Stimulated activated CD4-positive, alpha-beta T cell treated with anti-CD3 and anti-CD28 coated beads, Interleukin-4, amount 100 ng/mL, for 24 hours (primary cell): ENCODE data around the gene ATP2C2.

Experiments used
- DNase-seq: peaks from one replicate; pipeline ENCODE4 v3.0.0-alpha.2; 2020

ATP2C2 gene

DNA sequence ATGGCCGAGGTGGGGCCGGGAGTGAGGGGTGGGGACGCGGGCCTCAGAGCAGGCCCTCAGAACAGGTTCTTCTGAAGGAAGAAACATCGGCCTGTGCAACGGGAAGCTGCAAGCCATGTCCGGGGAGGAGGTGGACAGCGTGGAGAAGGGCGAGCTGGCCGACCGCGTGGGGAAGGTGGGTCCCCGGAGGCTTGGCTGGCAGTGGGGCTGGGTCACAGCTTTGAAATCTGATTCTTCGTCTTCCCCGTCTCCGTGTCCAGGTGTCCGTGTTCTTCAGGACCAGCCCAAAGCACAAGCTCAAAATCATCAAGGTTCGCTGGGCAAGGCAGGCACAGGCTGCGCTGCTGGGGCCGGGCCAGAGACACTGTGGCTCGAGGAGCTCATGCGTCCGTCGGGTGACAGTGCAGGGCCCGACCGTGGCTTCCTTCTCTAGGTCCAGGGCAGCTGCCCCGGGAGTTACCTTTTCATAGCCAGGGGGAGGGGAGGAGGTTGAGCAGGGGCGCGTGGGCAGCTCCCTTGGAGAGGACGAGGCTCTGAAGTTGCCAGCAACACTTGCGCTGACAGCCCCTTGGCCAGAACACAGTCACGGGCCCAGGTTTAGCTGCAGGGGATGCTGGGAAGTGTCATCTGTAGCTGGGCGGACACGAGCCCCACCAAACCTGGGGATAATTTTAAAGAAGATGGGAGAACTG, 84.9 kb downstream of the ATP2C2 start:
- DNase-seq, result no peak

GRCh38 chr16:84454611-84455010, 86.3 kb downstream of the ATP2C2 start:
- DNase-seq, result no peak

DNA sequence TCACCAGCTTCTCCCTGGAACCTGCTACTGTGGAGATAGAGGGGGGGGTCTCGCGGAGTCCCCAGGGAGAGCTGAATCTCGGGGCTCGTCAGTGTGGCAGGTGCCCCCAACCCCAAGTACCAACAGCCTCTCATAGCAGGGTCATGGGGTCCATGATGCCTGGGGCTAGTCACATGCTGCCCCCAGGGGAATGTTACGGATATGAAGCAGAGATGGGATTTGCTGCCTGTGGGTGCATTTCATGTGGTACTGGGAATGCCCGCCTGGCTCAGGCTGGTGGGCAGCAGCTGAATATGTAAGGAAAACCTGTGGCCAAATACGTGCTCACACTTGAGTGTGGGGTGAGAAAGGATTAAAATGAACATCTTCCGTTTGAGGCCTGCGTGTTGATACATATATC, 86.7 kb downstream of the ATP2C2 start:
- DNase-seq, result no peak

DNA sequence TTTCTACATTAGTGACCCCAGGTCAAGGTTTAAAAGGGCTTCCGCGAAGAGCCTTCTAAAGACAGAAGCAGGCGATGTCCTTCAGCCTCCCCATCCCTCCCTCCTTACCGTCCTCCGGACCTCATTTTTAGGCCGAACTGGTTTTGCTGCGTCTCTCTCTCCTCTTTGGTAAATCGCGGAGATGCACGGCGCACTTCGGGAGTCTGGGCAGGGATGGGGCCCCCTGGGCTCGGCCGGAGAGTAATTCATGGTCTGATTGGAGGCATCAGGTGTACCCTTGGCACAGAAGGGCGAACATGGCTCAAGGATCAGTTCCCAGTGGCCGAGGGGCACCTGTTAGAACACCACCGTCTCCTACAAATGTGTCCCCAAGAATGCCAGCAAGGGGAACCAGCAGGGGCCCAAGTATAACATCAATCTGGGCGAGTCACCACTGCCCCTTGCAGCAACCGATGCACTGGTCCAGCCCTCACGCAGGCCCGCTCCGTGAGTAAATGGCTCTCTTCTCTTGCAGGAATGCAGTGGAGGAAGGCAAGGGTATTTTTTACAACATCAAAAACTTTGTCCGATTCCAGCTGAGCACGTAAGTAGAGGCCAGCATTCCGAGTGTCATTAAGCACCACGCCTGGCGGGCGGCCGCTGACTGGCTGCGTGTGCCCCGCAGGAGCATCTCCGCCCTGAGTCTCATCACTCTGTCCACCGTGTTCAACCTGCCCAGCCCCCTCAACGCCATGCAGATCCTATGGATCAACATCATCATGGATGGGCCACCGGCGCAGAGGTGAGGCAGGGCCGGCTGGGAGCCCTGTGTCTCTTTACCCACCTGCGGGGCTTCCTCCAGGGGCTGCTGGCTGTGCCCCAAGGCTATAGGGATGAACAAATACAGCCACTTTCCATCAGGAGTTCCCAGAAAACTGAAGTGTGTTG, 90.5 kb downstream of the ATP2C2 start:
- no peak for DNase-seq

DNA sequence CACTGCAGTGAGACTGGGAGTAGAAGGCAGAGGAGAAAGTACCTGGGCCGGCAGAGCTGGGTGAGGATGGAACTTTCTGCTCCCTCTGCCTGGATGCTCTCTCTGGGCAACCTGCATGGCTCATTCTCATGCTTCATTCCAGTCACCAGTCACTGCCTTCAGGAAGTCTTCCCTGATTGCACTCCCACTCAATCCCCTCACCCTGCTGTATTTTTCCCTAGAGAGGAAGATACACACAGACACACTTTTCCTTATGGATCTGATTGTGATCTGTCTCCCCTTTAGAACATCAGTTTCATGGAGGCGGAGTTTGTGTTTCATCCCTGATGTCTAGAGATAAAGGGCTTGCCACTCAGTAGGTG, 91.2 kb downstream of the ATP2C2 start:
- DNase-seq, result no peak

GRCh38 chr16:84459941-84460405, 91.6 kb downstream of the ATP2C2 start:
- DNase-seq, result no peak

- no peak for DNase-seq
These were observed 92.2 kb downstream of the ATP2C2 start for GRCh38 chr16:84460406-84461028.

GRCh38 chr16:84461029-84461412, 92.7 kb downstream of the ATP2C2 start:
- DNase-seq, result no peak

GRCh38 chr16:84461413-84462295, 93.3 kb downstream of the ATP2C2 start:
- no peak for DNase-seq

DNA sequence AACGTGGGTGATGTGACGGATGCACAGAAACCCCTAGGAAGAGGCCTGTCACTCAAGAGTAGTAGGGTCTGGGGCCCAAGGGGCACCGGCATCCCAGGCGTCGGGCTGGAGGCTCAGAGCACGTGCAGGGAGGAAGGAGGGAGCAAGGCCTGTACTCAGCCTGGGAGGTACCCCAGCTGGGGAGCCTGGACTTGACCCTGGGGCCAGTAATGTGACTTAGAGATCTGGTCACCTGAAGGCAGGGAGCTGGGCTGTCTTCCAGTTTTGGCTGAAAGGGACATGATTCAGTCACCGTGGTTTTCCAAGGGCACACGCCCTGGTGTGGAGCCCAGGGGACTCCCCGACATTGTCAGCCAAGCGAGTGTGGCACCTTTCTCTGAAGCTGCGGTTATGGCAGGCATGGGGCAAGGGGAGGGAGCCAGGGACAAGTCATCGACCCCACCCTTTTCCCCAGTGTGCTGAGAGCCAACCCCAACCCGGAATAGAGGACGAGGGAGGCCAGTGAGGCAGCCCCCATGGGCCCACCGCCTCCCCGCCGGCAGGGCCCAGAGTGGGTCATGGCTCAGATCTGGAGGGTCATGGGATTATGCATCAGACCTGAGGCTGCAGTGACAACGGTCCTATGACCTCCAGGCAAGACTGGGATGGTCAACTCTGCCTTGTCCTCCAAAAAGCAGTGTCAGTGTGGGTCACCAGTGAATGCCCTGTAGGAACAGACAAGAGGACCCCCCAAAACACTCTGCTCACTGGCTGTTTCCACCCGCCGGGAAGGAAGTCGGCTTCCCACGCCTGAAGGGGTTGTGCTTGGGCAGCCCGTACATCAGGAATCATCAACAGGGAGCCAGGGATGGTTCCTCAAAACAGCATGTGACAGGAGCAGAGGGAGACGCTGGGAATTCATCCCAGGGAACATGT, 94.2 kb downstream of the ATP2C2 start:
- no peak for DNase-seq

- DNase-seq, result no peak
These were observed 94.9 kb downstream of the ATP2C2 start for GRCh38 chr16:84463221-84463620.

DNA sequence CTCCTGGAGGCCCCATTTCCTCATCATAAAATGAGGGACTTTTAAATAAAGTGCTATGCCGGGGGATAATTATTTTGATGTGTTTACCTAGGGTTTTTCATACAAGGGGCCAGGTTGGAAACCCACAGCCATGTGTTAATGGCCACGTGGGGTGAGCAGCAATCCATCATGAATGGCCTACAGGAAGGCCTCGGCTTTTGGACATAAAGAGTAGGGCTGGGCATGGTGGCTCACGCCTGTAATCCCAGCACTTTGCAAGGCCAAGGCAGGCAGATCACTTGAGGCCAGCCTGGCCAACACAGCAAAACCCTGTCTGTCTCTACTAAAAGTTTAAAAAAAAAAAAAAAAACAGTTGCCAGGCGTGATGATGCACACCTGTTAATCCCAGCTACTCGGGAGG, 95.8 kb downstream of the ATP2C2 start:
- no peak for DNase-seq

GRCh38 chr16:84465154-84465553, 96.8 kb downstream of the ATP2C2 start:
- no peak for DNase-seq

DNA sequence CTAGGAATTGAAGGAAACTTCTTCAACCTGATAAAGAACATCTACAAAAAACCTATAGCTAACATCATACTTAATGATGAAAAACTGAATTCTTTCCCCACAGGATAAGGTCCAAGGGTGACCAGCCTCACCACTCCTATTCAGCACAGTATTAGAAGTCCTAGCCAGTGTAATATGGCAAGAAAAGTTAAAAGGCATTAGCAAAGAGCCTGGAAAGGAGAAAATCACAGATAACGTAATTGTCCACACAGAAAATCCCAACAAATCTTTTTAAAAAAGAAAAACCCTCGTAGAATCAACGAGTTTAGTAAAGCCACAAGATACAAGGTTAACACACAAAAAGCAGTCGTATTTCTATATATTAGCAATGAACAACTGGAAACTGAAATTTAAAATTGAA, 98.4 kb downstream of the ATP2C2 start:
- DNase-seq, result no peak

DNA sequence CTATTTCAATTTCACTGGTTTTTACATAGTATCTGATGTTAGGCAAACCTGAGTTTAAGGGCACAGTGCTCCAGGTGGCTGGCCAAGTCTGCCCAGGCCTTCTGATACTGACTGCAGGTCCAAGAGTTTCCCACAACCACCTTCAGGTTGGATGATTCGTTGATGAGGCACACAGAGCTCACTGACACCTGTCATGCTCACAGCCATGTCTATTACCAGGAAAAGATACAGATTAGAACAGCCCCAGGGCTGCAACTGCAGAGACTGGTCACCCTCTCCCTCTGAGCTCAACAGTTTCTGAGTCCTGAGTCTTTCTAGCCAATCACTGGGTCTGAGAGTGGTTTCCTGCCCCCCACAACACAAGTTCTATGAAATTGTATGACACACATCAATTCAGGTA, 98.9 kb downstream of the ATP2C2 start:
- no peak for DNase-seq

GRCh38 chr16:84467709-84468108, 99.4 kb downstream of the ATP2C2 start:
- DNase-seq, result no peak

DNA sequence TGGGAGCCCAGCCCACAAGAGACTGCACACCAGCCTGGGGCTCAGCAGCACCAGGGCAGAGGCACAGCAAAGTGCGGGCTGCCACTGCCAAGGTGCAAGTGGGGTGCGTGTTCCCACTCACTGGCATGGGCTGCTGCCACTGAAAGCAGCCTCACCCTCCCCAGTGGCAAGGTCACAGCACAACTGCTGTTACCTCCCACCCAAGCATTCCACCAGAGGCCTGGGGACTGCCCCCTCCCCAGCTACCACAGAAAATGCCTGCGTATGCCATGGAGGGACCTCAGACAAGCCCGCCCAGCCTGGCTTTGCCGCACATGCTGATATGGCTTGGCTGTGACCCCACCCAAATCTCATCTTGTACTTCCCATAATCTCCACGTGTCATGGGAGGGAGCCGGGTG, 103.0 kb downstream of the ATP2C2 start:
- no peak for DNase-seq

DNA sequence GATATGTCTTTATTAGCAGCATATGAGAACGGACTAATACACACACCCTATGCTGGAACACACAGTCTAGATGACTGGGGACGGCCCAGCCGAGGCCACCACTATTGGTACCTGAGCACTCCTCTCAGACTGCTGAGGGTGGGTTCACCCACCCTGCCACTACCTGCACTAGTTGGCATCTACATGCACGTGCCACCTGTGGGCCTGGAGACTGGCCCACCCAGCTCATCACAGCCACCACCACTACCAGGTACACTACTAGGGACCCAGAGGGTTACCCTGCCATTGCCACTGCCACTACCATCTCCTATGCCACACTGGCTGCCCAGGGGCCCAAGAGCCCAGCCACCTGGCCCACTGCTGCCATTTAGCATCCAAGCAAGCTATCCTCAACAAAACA, 103.6 kb downstream of the ATP2C2 start:
- no peak for DNase-seq

GRCh38 chr16:84475643-84476240, 107.4 kb downstream of the ATP2C2 start:
- DNase-seq, result no peak

- no peak for DNase-seq
These were observed 108.1 kb downstream of the ATP2C2 start for GRCh38 chr16:84476401-84476800.

- no peak for DNase-seq
These were observed 109.3 kb downstream of the ATP2C2 start for GRCh38 chr16:84477661-84478060.
